ENCODE results near the gene FAM241B. TPM values are rescaled to one million over a fixed set of nuclear protein-coding genes. Genes with fewer than 3 reads are reported as not detected.
A peak's percentile ranks its signal among the peaks of the same experiment; 100 is the strongest.

FAM241B gene
- total RNA-seq, 1 donor from 2014 or later = 3.4 TPM

- TF ChIP-seq CTCF (IDR thresholded peaks at IDR 0.05) = peak; percentile 14
- Mint-ChIP-seq H3K27ac (ENCODE audit: unreplicated experiment) (no peak overlapping the region), H3K9me3 (ENCODE audit: unreplicated experiment) (no peaks in the 10 kb centered on the region), H3K4me3 (ENCODE audit: unreplicated experiment) (no peak overlapping the region), H3K27me3 (ENCODE audit: unreplicated experiment) (peaks cover 5% of the 10 kb centered on the region), H3K36me3 (ENCODE audit: unreplicated experiment) (no peaks in the 10 kb centered on the region), H3K4me1 (ENCODE audit: unreplicated experiment) (peaks cover 13% of the 10 kb centered on the region)
- no peak for DNase-seq (ENCODE audit: extremely low spot score, unreplicated experiment)
These were observed 38.7 kb downstream of the FAM241B start for GRCh38 chr10:69668721-69669120.

GRCh38 chr10:69669409-69669808, 39.4 kb downstream of the FAM241B start:
- no peak for TF ChIP-seq CTCF (IDR thresholded peaks at IDR 0.05)
- Mint-ChIP-seq H3K4me1 (ENCODE audit: unreplicated experiment) (peaks cover 13% of the 10 kb centered on the region), H3K27ac (ENCODE audit: unreplicated experiment) (no peak overlapping the region), H3K27me3 (ENCODE audit: unreplicated experiment) (peaks cover 5% of the 10 kb centered on the region), H3K36me3 (ENCODE audit: unreplicated experiment) (no peaks in the 10 kb centered on the region), H3K4me3 (ENCODE audit: unreplicated experiment) (no peak overlapping the region), H3K9me3 (ENCODE audit: unreplicated experiment) (no peaks in the 10 kb centered on the region)
- no peak for DNase-seq (ENCODE audit: extremely low spot score, unreplicated experiment)

GRCh38 chr10:69673521-69673920, 43.5 kb downstream of the FAM241B start:
- Mint-ChIP-seq H3K27ac (ENCODE audit: unreplicated experiment) (no peak overlapping the region), H3K9me3 (ENCODE audit: unreplicated experiment) (no peaks in the 10 kb centered on the region), H3K36me3 (ENCODE audit: unreplicated experiment) (no peaks in the 10 kb centered on the region), H3K4me1 (ENCODE audit: unreplicated experiment) (peaks cover 8% of the 10 kb centered on the region), H3K27me3 (ENCODE audit: unreplicated experiment) (peaks cover 5% of the 10 kb centered on the region), H3K4me3 (ENCODE audit: unreplicated experiment) (no peak overlapping the region)
- DNase-seq (ENCODE audit: extremely low spot score, unreplicated experiment) = no peak
- no peak for TF ChIP-seq CTCF (IDR thresholded peaks at IDR 0.05)

- Mint-ChIP-seq H3K27me3 (ENCODE audit: unreplicated experiment) (peaks cover 8% of the 10 kb centered on the region), H3K27ac (ENCODE audit: unreplicated experiment) (no peak overlapping the region), H3K36me3 (ENCODE audit: unreplicated experiment) (no peaks in the 10 kb centered on the region), H3K4me3 (ENCODE audit: unreplicated experiment) (no peak overlapping the region), H3K9me3 (ENCODE audit: unreplicated experiment) (no peaks in the 10 kb centered on the region), H3K4me1 (ENCODE audit: unreplicated experiment) (peaks cover under 1% of the 10 kb centered on the region)
- no peak for DNase-seq (ENCODE audit: extremely low spot score, unreplicated experiment)
- TF ChIP-seq CTCF (IDR thresholded peaks at IDR 0.05) = no peak
These were observed 44.7 kb downstream of the FAM241B start for GRCh38 chr10:69674786-69675185.

GRCh38 chr10:69676301-69676700, 46.3 kb downstream of the FAM241B start:
- Mint-ChIP-seq H3K4me3 (ENCODE audit: unreplicated experiment) (no peak overlapping the region), H3K27me3 (ENCODE audit: unreplicated experiment) (peaks cover 7% of the 10 kb centered on the region), H3K27ac (ENCODE audit: unreplicated experiment) (no peak overlapping the region), H3K9me3 (ENCODE audit: unreplicated experiment) (no peaks in the 10 kb centered on the region), H3K4me1 (ENCODE audit: unreplicated experiment) (peaks cover 4% of the 10 kb centered on the region), H3K36me3 (ENCODE audit: unreplicated experiment) (no peaks in the 10 kb centered on the region)
- no peak for DNase-seq (ENCODE audit: extremely low spot score, unreplicated experiment)
- no peak for TF ChIP-seq CTCF (IDR thresholded peaks at IDR 0.05)
